Posterior vena cava (tissue), 2 donors: ENCODE results near the gene ASTL. TPM values are rescaled to one million over a fixed set of nuclear protein-coding genes. Genes with fewer than 3 reads are reported as not detected.

Experiments used
- DNase-seq: peaks from one replicate; pipeline ENCODE4 v3.0.0-alpha.2; 2020; ENCODE audit warnings: low spot score
- intact Hi-C, 2 donors: fragments of 100-400 bp; cut with DNase I; formaldehyde crosslinking; loops; one replicate each; pipeline versions ENCODE4 v1.14.1 to v1.14.2; 2022 to 2023
- total RNA-seq, 2 donors: library from RNA; stranded (reverse); fragmentation: NEBNext Ultra II Directional; extraction: Animal tissue kit (Norgen Biotek cat#: 25700); gene quantifications; one replicate each; pipeline ENCODE4 v1.2.1, GENCODE V29; 2021
- donor health status: DM: yes; HTN: yes; CAD: no.
- donor health status: DM: yes; HTN: yes; CAD: no.

ASTL gene
- total RNA-seq, 2 donors from 2014 or later, result not detected

GRCh38 chr2:96135621-96136020, 2.7 kb downstream of the ASTL start:
- DNase-seq, result no peak
- intact Hi-C loops, result no loop called here

- intact Hi-C loops, result no loop called here
- no peak for DNase-seq
These were observed 3.1 kb downstream of the ASTL start for GRCh38 chr2:96135171-96135570.

GRCh38 chr2:96134421-96134820, 3.9 kb downstream of the ASTL start:
- intact Hi-C loops, result no loop called here
- no peak for DNase-seq

- DNase-seq, result no peak
- intact Hi-C loops, result no loop called here
These were observed 6.2 kb downstream of the ASTL start for GRCh38 chr2:96131813-96132745.

- intact Hi-C loops, result no loop called here
- DNase-seq, result no peak
These were observed 7.0 kb downstream of the ASTL start for GRCh38 chr2:96131152-96131812.

GRCh38 chr2:96130483-96130882, 7.8 kb downstream of the ASTL start:
- DNase-seq, result no peak

GRCh38 chr2:96129528-96130120, 8.7 kb downstream of the ASTL start:
- DNase-seq, result no peak
- intact Hi-C loops, result no loop called here

More at GRCh38 chr2:96130483-96130882, 7.8 kb downstream of the ASTL start:
- intact Hi-C loops, result no loop called here

- intact Hi-C loops, result no loop called here
These were observed 9.8 kb downstream of the ASTL start for GRCh38 chr2:96128456-96128855.

GRCh38 chr2:96124406-96125265, 13.7 kb downstream of the ASTL start:
- DNase-seq, result no peak
- intact Hi-C loops, result no loop called here

More at GRCh38 chr2:96128456-96128855, 9.8 kb downstream of the ASTL start:
- DNase-seq, result no peak

GRCh38 chr2:96123936-96124335, 14.4 kb downstream of the ASTL start:
- intact Hi-C loops, result no loop called here
- DNase-seq, result no peak

GRCh38 chr2:96123290-96123689, 15.0 kb downstream of the ASTL start:
- intact Hi-C loops, result no loop called here
- DNase-seq, result no peak

GRCh38 chr2:96122391-96122790, 15.9 kb downstream of the ASTL start:
- intact Hi-C loops, result no loop called here
- no peak for DNase-seq

- no peak for DNase-seq
- intact Hi-C loops, result no loop called here
These were observed 16.9 kb downstream of the ASTL start for GRCh38 chr2:96121414-96121813.

GRCh38 chr2:96120991-96121390, 17.3 kb downstream of the ASTL start:
- intact Hi-C loops, result no loop called here
- DNase-seq, result no peak

GRCh38 chr2:96120091-96120720, 18.1 kb downstream of the ASTL start:
- DNase-seq, result no peak
- intact Hi-C loops, result no loop called here

GRCh38 chr2:96119389-96119751, 18.9 kb downstream of the ASTL start:
- no peak for DNase-seq
- intact Hi-C loops, result loop anchor here in 1 of 2 donors (5.0 to 10.0 kb wide), 2 partner anchors 37 to 95 kb away; no protein-coding TSS in a partner anchor

- DNase-seq, result peak; percentile 64
- intact Hi-C loops, result loop anchor here in 1 of 2 donors (5.0 to 10.0 kb wide), 2 partner anchors 37 to 94 kb away; no protein-coding TSS in a partner anchor
These were observed 19.5 kb downstream of the ASTL start for GRCh38 chr2:96118698-96119388.
